Measurements from ENCODE around the gene BRIP1.

- TF ChIP-seq TP53 (CRISPR knock-in tag; IDR thresholded peaks at IDR 0.05) = no peak
- no peak for TF ChIP-seq KDM1A (IDR thresholded peaks at IDR 0.05; ENCODE audit: low read depth)
- TF ChIP-seq EP300 (IDR thresholded peaks at IDR 0.05) = no peak
- TF ChIP-seq, protein P1, sequence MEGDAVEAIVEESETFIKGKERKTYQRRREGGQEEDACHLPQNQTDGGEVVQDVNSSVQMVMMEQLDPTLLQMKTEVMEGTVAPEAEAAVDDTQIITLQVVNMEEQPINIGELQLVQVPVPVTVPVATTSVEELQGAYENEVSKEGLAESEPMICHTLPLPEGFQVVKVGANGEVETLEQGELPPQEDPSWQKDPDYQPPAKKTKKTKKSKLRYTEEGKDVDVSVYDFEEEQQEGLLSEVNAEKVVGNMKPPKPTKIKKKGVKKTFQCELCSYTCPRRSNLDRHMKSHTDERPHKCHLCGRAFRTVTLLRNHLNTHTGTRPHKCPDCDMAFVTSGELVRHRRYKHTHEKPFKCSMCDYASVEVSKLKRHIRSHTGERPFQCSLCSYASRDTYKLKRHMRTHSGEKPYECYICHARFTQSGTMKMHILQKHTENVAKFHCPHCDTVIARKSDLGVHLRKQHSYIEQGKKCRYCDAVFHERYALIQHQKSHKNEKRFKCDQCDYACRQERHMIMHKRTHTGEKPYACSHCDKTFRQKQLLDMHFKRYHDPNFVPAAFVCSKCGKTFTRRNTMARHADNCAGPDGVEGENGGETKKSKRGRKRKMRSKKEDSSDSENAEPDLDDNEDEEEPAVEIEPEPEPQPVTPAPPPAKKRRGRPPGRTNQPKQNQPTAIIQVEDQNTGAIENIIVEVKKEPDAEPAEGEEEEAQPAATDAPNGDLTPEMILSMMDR (IDR thresholded peaks at IDR 0.05) = no peak
These were observed 138.6 kb downstream of the BRIP1 start for GRCh38 chr17:61724777-61725176.
